NCI-H1092 (cell line): Measurements from ENCODE around the gene ANO1.
A peak's percentile ranks its signal among the peaks of the same experiment; 100 is the strongest.

ENCODE experiments used
- DNase-seq: peaks from one replicate; lab custom pipeline; 2025; lab: John Stamatoyannopoulos, UW

ANO1 gene

DNA sequence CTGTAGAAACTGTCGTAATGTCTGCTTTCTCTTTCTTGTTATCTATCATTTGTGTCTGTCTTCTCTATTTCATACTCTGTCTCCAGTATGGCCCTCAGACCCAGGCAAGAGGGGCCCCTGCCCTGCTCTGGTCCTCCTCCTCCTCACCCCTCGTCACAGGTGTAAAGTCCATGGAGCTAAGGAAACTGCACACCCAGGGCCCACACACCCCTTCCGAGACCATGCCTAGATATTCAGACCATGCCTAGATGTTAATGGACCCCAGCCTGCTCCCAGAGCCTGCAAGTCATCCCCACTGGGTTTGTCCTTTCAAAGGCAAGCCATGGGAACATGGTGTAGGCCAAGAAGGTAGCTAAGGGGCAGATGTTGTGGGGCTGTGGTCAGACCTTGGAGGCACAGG lies 24.1 kb upstream of the ANO1 start:
- no peak for DNase-seq

GRCh38 chr11:70055444-70055843 lies 22.7 kb upstream of the ANO1 start:
- no peak for DNase-seq

DNA sequence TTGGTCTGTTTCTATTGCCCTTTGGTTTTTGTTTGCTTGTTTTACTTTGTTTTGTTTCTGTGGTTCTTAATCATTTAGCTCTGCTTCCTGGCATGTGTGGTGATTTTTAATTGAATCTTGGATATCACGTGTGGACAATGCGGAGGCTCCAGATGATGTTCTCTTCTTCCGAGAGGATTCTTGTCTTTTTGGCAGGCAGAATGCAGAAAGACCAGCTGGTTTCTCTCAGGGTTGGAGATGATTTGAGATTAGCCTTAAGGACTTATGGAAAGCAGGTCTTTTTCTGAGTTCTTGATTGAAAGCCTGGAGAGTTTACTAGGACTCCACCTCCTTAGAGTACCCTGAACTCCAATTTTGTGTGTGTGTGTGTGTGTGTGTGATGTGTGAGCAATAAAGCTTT lies 21.0 kb upstream of the ANO1 start:
- no peak for DNase-seq

DNA sequence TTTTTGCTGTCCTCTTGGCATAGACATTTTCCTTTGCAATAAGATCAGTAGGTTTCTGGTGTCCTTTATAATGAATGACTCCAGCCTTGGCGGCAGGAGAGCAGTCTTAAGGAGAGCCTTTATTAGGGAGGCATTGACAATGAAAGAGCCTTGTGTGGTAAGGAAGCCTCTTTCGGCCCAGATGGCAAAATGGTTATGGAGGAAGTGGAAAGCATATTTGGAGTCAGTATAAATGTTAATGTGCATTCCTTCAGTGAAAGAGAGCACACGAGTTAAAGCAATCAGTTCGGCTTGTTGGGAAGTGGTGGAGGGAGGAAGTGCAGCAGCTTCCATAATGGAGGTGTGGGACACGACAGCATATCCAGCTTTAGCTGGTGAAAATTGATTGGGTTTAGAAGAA lies 18.1 kb upstream of the ANO1 start:
- DNase-seq: no peak

- no peak for DNase-seq
These were observed 17.4 kb upstream of the ANO1 start for GRCh38 chr11:70060611-70061293.

GRCh38 chr11:70061734-70062133 lies 16.4 kb upstream of the ANO1 start:
- no peak for DNase-seq

DNA sequence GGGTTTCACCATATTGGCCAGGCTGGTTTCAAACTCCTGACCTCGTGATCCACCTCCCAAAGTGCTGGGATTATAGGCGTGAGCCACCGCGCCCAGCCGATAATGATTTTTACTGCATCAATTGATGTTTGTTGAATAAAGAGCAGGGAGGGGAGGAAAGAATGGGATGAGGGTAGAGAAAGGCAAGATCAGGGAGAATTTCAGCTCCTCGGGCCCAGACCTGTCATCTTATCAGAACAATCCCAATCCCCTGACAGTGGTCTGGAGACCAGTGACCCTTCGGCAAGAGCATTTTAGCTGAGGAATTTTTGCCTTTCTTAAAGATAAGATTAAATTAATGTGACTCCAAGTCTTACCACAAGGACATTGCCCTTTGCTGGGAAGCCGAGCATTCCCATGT lies 15.0 kb upstream of the ANO1 start:
- DNase-seq: no peak

- DNase-seq: no peak
These were observed 14.6 kb upstream of the ANO1 start for GRCh38 chr11:70063555-70063954.

DNA sequence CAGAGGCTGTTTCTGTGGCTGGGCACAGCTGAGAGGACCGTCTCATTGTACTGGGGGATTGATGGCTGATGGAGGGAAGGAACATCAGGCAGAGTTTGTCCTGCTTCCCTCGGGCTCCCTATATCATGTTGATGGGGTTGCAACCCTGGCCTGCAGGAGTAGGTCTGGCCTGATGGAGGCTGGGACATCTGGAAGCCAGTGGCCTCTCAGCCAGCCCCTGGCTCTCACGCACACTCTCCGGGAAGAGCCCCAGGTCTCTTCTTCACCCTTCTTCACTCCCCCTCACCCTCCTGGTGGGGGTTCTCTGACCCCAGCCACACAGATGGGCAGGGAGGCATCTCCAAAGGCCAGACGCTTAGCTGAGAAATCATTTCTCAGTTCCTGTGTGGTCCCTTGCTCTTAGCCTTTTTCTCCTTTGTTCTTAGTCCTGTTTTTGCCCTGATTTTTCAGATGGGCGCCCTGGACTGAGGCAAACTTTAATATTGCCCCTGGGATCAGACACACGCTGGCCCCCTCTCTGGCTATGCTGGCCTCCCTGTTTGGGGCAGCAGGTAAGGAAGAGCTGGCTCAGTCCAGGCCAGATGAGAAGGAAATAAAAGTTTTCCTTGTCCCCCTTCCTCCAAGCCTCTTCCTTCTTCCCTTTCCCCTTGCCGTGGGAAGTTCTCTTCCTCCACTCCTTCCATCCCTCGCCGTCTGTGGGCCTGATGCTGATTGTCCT lies 13.9 kb upstream of the ANO1 start:
- no peak for DNase-seq

DNA sequence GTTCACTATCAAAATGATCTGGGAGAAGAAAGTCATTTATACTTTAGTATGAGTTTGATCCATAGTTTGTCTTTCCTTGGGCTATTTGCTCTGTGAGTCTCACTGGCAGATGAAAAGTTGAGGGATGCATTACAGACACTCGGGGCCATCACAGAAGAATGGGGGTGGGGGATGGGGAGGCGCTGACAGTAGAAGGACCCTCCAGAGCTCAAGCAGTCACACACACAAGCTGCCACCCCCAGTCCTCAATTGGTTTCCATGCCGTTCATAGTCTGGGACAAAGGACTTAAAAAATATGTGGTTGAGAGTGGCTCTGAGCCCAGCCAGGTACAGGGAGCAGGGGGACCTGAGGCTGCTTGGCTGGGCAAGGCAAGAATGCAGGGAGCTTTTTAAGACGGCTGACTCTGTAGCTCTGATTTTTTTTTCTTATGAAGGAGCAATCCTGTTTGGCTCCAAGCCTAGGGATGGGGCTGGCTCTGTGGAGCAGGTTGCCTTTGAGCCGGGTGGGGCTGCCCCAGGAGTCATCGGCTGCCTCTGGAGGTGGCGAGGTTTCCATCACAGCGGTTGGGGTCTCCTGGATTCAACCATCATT lies 13.3 kb upstream of the ANO1 start:
- no peak for DNase-seq

- no peak for DNase-seq
These were observed 12.6 kb upstream of the ANO1 start for GRCh38 chr11:70065318-70066135.

- no peak for DNase-seq
These were observed 12.0 kb upstream of the ANO1 start for GRCh38 chr11:70066136-70066520.

DNA sequence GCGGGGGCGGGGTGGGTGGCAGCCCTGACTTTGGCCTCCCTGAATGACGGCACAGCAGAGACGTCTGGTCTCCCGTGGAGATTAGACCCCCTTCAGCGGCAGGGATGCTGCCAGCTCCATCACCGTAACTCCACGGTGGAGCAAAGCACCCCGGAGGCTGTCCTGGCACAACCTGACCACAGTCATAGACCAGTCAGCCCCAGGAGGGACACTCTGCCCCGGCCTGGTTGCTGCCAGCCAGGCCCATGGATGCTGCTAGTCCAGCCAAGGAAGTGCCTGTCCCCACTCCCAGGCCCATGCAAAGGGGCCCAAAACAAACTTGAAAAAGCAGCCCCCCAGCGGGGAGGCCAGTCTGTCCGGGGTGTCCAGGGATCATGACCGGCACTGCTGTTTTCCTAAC lies 11.5 kb upstream of the ANO1 start:
- DNase-seq: no peak

- no peak for DNase-seq
These were observed 11.1 kb upstream of the ANO1 start for GRCh38 chr11:70067036-70067435.

DNA sequence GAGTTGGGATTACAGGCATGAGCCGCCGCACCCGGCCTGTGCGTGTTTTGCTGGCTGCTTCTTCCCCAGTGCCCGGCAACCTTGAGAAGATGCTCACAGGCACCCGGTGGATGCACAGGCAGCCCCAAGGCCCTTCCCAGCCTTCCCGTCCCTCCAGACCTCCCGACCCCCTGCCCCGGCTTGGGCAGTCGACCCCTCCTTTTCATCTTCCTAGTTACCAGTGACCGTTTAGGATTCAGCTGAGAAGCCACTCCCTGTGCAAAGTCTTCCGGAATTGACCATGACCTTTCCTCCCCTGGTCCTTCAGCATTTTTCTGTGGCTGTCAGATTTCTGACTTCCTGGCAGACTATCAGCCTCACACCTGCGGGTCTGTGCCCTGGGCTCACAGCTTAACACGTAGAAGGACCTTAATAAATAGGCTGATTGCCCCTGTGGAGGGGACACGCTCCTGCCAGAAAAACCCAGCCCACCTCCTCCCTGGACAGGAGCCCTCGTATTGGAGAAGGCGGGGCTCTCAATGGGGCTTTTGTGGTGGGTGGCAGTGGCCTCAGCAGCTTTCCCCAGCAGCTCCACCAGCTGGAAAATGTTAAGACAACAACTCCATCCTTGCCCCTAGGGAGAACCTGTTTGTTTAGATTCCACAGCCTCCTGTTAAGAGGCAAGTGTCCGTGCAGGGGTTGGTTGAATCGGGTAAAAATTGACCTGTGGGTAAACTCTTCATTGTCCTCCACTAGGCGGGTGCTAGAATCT lies 10.4 kb upstream of the ANO1 start:
- DNase-seq: peak; percentile 52

- DNase-seq: no peak
These were observed 9.8 kb upstream of the ANO1 start for GRCh38 chr11:70068345-70068744.

GRCh38 chr11:70068950-70069349 lies 9.2 kb upstream of the ANO1 start:
- no peak for DNase-seq

DNA sequence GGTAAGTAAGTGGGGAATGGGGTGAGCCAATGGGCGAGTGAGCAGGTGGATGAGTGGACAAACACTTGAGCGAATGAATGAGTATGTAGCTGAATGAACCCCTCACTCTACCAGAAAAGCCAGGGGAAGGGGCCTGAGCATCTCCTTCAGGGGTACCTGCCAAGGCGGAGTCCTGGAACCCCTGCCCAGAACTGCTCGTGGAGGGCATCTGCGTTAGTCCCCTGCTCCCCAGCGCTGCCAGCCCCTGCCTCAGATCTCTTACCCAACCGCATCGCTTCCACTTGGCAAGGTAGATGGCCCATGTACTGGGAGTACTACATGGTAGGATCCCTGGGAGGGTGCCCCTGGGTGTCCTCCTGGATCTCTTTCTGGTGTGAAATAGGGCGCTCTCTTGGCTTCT lies 7.4 kb upstream of the ANO1 start:
- no peak for DNase-seq

DNA sequence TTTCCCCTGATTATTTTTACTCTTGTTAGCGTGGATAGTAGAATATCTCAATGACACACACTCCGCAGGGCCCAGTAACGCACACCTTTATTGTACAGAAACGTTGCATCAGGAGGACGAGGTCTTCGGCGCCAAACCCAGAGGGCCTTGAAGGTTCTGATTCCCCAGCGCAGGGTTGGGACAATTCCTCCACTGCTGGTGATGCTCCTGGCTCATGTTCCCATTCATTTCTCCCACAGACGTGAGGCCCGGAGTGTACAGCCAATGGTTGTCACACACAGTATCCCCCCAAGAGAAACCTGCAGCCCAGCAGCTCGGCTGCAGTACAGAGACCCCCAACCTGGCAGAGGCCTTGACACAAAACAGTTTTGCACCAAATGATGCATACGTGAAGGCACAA lies 6.1 kb upstream of the ANO1 start:
- no peak for DNase-seq

- DNase-seq: no peak
These were observed 5.7 kb upstream of the ANO1 start for GRCh38 chr11:70072461-70072860.

- DNase-seq: no peak
These were observed 5.0 kb upstream of the ANO1 start for GRCh38 chr11:70072861-70073755.
